ENCODE measurements around the gene RAB6B. TPM values are rescaled to one million over a fixed set of nuclear protein-coding genes. Genes with fewer than 3 reads are reported as not detected.

Gene RAB6B
- total and polyA plus RNA-seq, 4 experiments from 2014 or later: 0.34 to 1.8 (median 0.46) TPM

DNA sequence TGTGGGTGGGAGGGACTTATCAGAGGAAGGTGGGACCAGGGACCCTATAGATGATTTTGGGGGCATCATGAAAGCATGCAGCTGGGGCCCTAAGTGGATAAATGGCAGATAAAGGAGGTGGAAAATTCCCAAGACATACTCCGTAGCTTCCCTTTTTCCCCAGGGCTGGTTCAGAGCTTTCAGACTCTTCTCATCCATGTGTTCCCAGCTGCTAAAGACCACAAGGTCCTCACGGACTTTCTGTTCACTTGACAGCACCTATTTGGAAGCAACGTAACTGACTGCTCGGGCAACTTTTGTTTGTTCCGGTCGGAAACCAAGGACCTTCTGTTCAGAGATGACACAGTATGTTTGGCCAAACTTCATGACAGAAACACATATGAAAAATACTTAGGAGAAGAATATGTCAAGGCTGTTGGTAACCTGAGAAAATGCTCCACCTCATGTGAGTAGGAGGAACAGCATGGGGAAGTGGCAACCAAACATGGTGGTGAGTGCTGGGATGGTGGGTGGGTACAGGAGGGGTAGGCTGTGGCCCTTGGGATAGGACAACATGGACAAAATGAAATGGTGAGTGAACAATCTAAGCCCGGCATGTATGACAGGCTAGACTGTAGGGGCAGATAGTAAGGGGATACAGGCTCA, 118.8 kb downstream of the RAB6B start:
- Histone ChIP-seq H3K27me3 (ENCODE audit: insufficient read depth, low read length) (no peaks in the 10 kb centered on the region), H3K36me3 (ENCODE audit: insufficient read depth, low read length) (no peaks in the 10 kb centered on the region), H3K27ac (ENCODE audit: low read depth, low read length) (no peak overlapping the region), H3K4me3 (ENCODE audit: low read length in 2 of 2) (no peak overlapping the region), H3K9me3 (ENCODE audit: control insufficient read depth in 1 of 2, low read length in 2 of 2) (no peaks in the 10 kb centered on the region), H3K4me1 (ENCODE audit: insufficient read depth, low read length) (no peaks in the 10 kb centered on the region)
- intact Hi-C loops (cut with micrococcal nuclease): no loop called here
- Mint-ChIP-seq H3K36me3 (no peaks in the 10 kb centered on the region), H3K9me3 (no peaks in the 10 kb centered on the region), H3K27me3 (peaks cover 16 to 31% of the 10 kb centered on the region in 2 donors), H3K27ac (no peak overlapping the region), H3K4me3 (no peak overlapping the region), H3K4me1 (no peaks in the 10 kb centered on the region)
- ChIA-PET POLR2A (ENCODE audit: partially characterized antibody) (no interaction called here), CTCF (ENCODE audit: partially characterized antibody) (no interaction called here)
- DNase-seq: no peak

DNA sequence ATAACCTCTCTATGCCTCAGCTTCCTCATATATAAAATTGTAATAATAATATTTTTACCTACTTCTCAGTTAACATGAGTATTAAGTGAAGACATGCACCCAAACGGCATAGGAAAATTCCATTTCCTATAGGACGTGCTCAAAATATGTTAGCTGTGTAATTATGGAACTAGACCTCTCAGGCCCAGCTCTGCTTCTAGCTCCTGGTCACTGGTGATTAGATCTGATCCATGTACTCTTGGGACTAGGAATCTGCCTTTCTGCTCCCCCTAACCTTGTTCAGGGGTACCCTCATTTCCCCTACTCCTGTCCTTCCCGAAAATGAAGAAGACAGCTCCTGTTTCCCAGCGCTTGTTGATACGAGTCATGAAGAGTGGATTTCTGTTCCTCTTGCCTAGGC, 119.8 kb downstream of the RAB6B start:
- POLR2A ChIA-PET (ENCODE audit: partially characterized antibody): no interaction called here
- no peaks in the 10 kb centered on the region for H3K9me3 ChIP-seq (ENCODE audit: control insufficient read depth in 1 of 2, low read length in 2 of 2)
- no peak overlapping the region for H3K4me3 Mint-ChIP-seq
- CTCF ChIA-PET (ENCODE audit: partially characterized antibody): interaction anchor here (0.9 to 1.6 kb wide), 2 partner anchors 9 to 14 kb away, joined by 3 to 4 read pairs; no protein-coding TSS in a partner anchor
- DNase-seq: no peak
- H3K9me3 Mint-ChIP-seq: no peaks in the 10 kb centered on the region
- H3K4me3 ChIP-seq (ENCODE audit: low read length in 2 of 2): no peak overlapping the region
- H3K36me3 ChIP-seq (ENCODE audit: insufficient read depth, low read length): no peaks in the 10 kb centered on the region
- H3K27ac ChIP-seq (ENCODE audit: low read depth, low read length): no peak overlapping the region
- no peaks in the 10 kb centered on the region for H3K4me1 Mint-ChIP-seq
- no peaks in the 10 kb centered on the region for H3K36me3 Mint-ChIP-seq
- H3K27me3 Mint-ChIP-seq: peaks cover 16 to 31% of the 10 kb centered on the region in 2 donors
- intact Hi-C loops (cut with micrococcal nuclease): no loop called here
- no peaks in the 10 kb centered on the region for H3K27me3 ChIP-seq (ENCODE audit: insufficient read depth, low read length)
- no peaks in the 10 kb centered on the region for H3K4me1 ChIP-seq (ENCODE audit: insufficient read depth, low read length)
- no peak overlapping the region for H3K27ac Mint-ChIP-seq

GRCh38 chr3:133775309-133775708, 120.4 kb downstream of the RAB6B start:
- H3K27ac Mint-ChIP-seq: no peak overlapping the region
- no peak overlapping the region for H3K27ac ChIP-seq (ENCODE audit: low read depth, low read length)
- no peak overlapping the region for H3K4me3 Mint-ChIP-seq
- H3K36me3 ChIP-seq (ENCODE audit: insufficient read depth, low read length): no peaks in the 10 kb centered on the region
- no peaks in the 10 kb centered on the region for H3K9me3 ChIP-seq (ENCODE audit: control insufficient read depth in 1 of 2, low read length in 2 of 2)
- ChIA-PET POLR2A (ENCODE audit: partially characterized antibody) (no interaction called here), CTCF (ENCODE audit: partially characterized antibody) (interaction anchor here (0.9 to 1.6 kb wide), 2 partner anchors 8 to 13 kb away, joined by 3 to 4 read pairs; no protein-coding TSS in a partner anchor)
- H3K4me1 ChIP-seq (ENCODE audit: insufficient read depth, low read length): no peaks in the 10 kb centered on the region
- H3K27me3 Mint-ChIP-seq: peaks cover 16 to 31% of the 10 kb centered on the region in 2 donors
- no peak for DNase-seq
- intact Hi-C loops (cut with micrococcal nuclease): no loop called here
- H3K9me3 Mint-ChIP-seq: no peaks in the 10 kb centered on the region
- H3K4me3 ChIP-seq (ENCODE audit: low read length in 2 of 2): no peak overlapping the region
- no peaks in the 10 kb centered on the region for H3K27me3 ChIP-seq (ENCODE audit: insufficient read depth, low read length)
- H3K36me3 Mint-ChIP-seq: no peaks in the 10 kb centered on the region
- H3K4me1 Mint-ChIP-seq: no peaks in the 10 kb centered on the region

Other genes starting within 250 kb of the RAB6B start
- 10 to 100 TPM; 42.0 to 43.2 TPM for gene TOPBP1, start 233.9 kb downstream of the RAB6B start, total RNA-seq
- 10 to 100 TPM in 1 of 2 donors, 1 to 10 TPM in 1; 6.1 to 13.0 TPM for gene TOPBP1, start 233.9 kb downstream of the RAB6B start, polyA plus RNA-seq
- gene TF, start 149.5 kb downstream of the RAB6B start, total RNA-seq: under 1 TPM; 0.25 to 0.38 TPM
- not detected for gene TF, start 149.5 kb downstream of the RAB6B start, polyA plus RNA-seq
- gene SRPRB, start 90.1 kb downstream of the RAB6B start, total RNA-seq: 10 to 100 TPM; 45.6 to 49.8 TPM
- gene SRPRB, start 90.1 kb downstream of the RAB6B start, polyA plus RNA-seq: 10 to 100 TPM; 55.1 to 57.4 TPM
- not detected for gene SLCO2A1, start 134.0 kb upstream of the RAB6B start, total RNA-seq
- gene SLCO2A1, start 134.0 kb upstream of the RAB6B start, polyA plus RNA-seq: not detected